HepG2 (cell line): ENCODE data around the gene PTCD1. TPM values are rescaled to one million over a fixed set of nuclear protein-coding genes. Genes with fewer than 3 reads are reported as not detected.

Source experiments
- ARHGAP35 ChIP-seq: sonication (generic); formaldehyde crosslinking; IDR thresholded peaks from 2 replicates; pipeline ENCODE4 v1.9.0; 2022; ENCODE audit warnings: mild to moderate bottlenecking, inconsistent platforms, moderate library complexity, missing genetic modification reagents, borderline replicate concordance
- CBX1 ChIP-seq: IDR thresholded peaks from one replicate; pipeline ENCODE4 v1.6.1; 2016; ENCODE audit warnings: antibody characterized with exemption, low read depth
- FLYWCH1 ChIP-seq: sonication (generic); formaldehyde crosslinking; IDR thresholded peaks from 2 replicates; pipeline ENCODE4 v1.8.1; 2023; ENCODE audit warnings: mild to moderate bottlenecking, missing genetic modification reagents
- JDP2 ChIP-seq: sonication (generic); formaldehyde crosslinking; IDR thresholded peaks from 2 replicates; pipeline ENCODE4 v1.8.1; 2022; ENCODE audit warnings: missing genetic modification reagents, borderline replicate concordance
- KDM5A ChIP-seq: fragments of 200-600 bp; sonication (generic); IDR thresholded peaks from 2 replicates; pipeline ENCODE4 v1.7.0; 2018; ENCODE audit warnings: antibody characterized with exemption, mild to moderate bottlenecking, low read length, borderline replicate concordance
- KLF11 ChIP-seq: IDR thresholded peaks from 2 replicates; pipeline ENCODE4 v1.6.1; 2016; ENCODE audit warnings: missing compliant biosample characterization
- MEF2D ChIP-seq: sonication (generic); formaldehyde crosslinking; IDR thresholded peaks from 2 replicates; pipeline ENCODE4 v1.5.1; 2020; ENCODE audit warnings: mild to moderate bottlenecking, missing genetic modification reagents
- NCOA5 ChIP-seq: sonication (generic); formaldehyde crosslinking; IDR thresholded peaks from 2 replicates; pipeline ENCODE4 v1.4.0; 2020; ENCODE audit warnings: missing genetic modification reagents
- NONO ChIP-seq, 2 experiments: fragments of 450-650 bp in 1 of 2; sonication (generic) in 1 of 2; formaldehyde crosslinking in 1 of 2; IDR thresholded peaks in 1 of 2; conservative IDR thresholded peaks in 1 of 2; 2 replicates each; pipeline versions ENCODE4 v1.6.1 to v1.8.0; 2017 to 2022; ENCODE audit warnings: mild to moderate bottlenecking in 1 of 2, missing genetic modification reagents in 1 of 2, moderate library complexity in 1 of 2
- RFXANK ChIP-seq: IDR thresholded peaks from 2 replicates; pipeline ENCODE4 v1.6.1; 2016
- SMC3 ChIP-seq: IDR thresholded peaks from 2 replicates; pipeline ENCODE4 v1.6.1; 2011; ENCODE audit warnings: low read length, improper control_type of control experiment
- TAF1 ChIP-seq: sonication (generic); formaldehyde crosslinking; IDR thresholded peaks from 2 replicates; pipeline ENCODE4 v1.4.0; 2020; ENCODE audit warnings: missing genetic modification reagents
- ZNF20 ChIP-seq: sonication (generic); formaldehyde crosslinking; IDR thresholded peaks from 2 replicates; pipeline ENCODE4 v1.4.0; 2020; ENCODE audit warnings: mild to moderate bottlenecking, moderate library complexity, missing genetic modification reagents
- ZNF235 ChIP-seq: sonication (generic); formaldehyde crosslinking; IDR thresholded peaks from 2 replicates; pipeline ENCODE4 v1.8.1; 2023; ENCODE audit warnings: mild to moderate bottlenecking, missing genetic modification reagents, borderline replicate concordance
- ZNF253 ChIP-seq: sonication (generic); formaldehyde crosslinking; IDR thresholded peaks from 2 replicates; pipeline ENCODE4 v1.8.0; 2022; ENCODE audit warnings: mild to moderate bottlenecking, missing genetic modification reagents, borderline replicate concordance
- ZNF329 ChIP-seq: sonication (generic); formaldehyde crosslinking; IDR thresholded peaks from 2 replicates; pipeline ENCODE4 v1.9.0; 2021; ENCODE audit warnings: low read depth, mild to moderate bottlenecking, missing genetic modification reagents
- ZNF335 ChIP-seq: sonication (generic); formaldehyde crosslinking; IDR thresholded peaks from 2 replicates; pipeline ENCODE4 v1.4.0; 2020; ENCODE audit warnings: missing genetic modification reagents
- ZNF660 ChIP-seq: sonication (generic); formaldehyde crosslinking; IDR thresholded peaks from 2 replicates; pipeline ENCODE4 v1.5.1; 2020; ENCODE audit warnings: mild to moderate bottlenecking, low read depth, missing genetic modification reagents, borderline replicate concordance
- ZNF879 ChIP-seq: sonication (generic); formaldehyde crosslinking; IDR thresholded peaks from 2 replicates; pipeline ENCODE4 v1.8.1; 2023; ENCODE audit warnings: missing genetic modification reagents
- ZSCAN9 ChIP-seq: IDR thresholded peaks from 2 replicates; pipeline ENCODE4 v1.6.1; 2016; ENCODE audit warnings: borderline replicate concordance
- polyA plus RNA-seq, 8 experiments: library from polyadenylated mRNA; depleted of rRNA in 3 of 8; stranded (reverse) in 7 of 8; unstranded in 1 of 8; fragments of >200 nt; fragmentation: Illumina TruSeq in 4 of 8; extraction: Trizol in 4 of 8; gene quantifications; 2 replicates each; pipeline versions ENCODE4 v1.2.1 to v1.2.3, GENCODE V29; 2011 to 2016; ENCODE audit warnings: low read depth in 4 of 8, missing spikeins in 1 of 8, mixed read lengths in 1 of 8; ENCODE audit not compliant: insufficient read depth in 1 of 8
- total RNA-seq, 5 experiments: library from RNA; depleted of rRNA; stranded (reverse); fragments of >200 nt; fragmentation: Illumina TruSeq; extraction: Trizol; gene quantifications; 2 replicates each; pipeline ENCODE4 v1.2.3, GENCODE V29; 2016; ENCODE audit warnings: low read depth in 1 of 5
- TF ChIP-seq, protein P1 (sequence below): IDR thresholded peaks from 2 replicates; pipeline ENCODE4 v1.6.1; 2016; ENCODE audit warnings: control low read depth
- TF ChIP-seq, protein P2 (sequence below): sonication (generic); formaldehyde crosslinking; IDR thresholded peaks from 2 replicates; pipeline ENCODE4 v1.5.0; 2020; ENCODE audit warnings: missing genetic modification reagents
- TF ChIP-seq, protein P3 (sequence below): IDR thresholded peaks from 2 replicates; pipeline ENCODE4 v1.6.1; 2018; ENCODE audit warnings: missing genetic modification reagents, mild to moderate bottlenecking, missing compliant biosample characterization
- TF ChIP-seq, protein P4 (sequence below): IDR thresholded peaks from 2 replicates; pipeline ENCODE4 v1.6.1; 2018; ENCODE audit warnings: missing genetic modification reagents
- TF ChIP-seq, protein P5 (sequence below): sonication (generic); formaldehyde crosslinking; IDR thresholded peaks from 2 replicates; pipeline ENCODE4 v1.5.1; 2020; ENCODE audit warnings: mild to moderate bottlenecking, moderate library complexity, missing genetic modification reagents

Gene PTCD1
- total and polyA plus RNA-seq, 2 of the 13 experiments (the other 11 are each of a cell fraction or from before 2014, with no cell fraction given): 3.0 to 8.4 TPM

DNA sequence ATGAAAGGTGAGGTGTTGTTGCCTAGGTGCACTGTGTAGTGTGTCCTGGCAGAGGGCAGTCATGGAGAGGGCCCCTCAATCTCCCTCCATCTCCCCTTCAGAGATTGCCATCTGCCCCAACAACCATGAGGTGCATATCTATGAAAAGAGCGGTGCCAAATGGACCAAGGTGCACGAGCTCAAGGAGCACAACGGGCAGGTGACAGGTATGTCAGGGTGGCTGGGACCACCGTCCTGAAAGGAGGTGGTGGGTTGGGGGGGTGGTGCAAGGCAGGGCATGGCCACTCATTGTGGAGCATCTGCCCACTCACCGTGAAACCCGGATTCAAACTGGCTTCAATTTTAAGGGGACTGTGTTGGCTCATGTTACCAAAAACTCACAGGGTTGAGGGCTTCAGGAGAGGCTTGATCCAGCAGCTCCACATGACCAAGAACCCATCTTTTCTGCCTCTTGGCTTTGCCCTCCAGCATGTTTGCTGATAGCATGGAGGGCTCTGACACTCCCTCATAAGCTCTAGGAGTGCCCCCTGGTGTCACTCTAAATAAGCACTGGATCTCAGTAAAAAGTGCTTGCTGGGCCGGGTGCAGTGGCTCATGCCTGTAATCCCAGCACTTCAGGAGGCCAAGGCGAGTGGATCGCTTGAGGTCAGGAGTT lies 51.9 kb downstream of the PTCD1 start (continued):
- TF ChIP-seq, protein P1, sequence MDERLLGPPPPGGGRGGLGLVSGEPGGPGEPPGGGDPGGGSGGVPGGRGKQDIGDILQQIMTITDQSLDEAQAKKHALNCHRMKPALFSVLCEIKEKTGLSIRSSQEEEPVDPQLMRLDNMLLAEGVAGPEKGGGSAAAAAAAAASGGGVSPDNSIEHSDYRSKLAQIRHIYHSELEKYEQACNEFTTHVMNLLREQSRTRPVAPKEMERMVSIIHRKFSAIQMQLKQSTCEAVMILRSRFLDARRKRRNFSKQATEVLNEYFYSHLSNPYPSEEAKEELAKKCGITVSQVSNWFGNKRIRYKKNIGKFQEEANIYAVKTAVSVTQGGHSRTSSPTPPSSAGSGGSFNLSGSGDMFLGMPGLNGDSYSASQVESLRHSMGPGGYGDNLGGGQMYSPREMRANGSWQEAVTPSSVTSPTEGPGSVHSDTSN (CRISPR knock-in tag): no peak
- no peak for TF ChIP-seq RFXANK
- TF ChIP-seq, protein P2, sequence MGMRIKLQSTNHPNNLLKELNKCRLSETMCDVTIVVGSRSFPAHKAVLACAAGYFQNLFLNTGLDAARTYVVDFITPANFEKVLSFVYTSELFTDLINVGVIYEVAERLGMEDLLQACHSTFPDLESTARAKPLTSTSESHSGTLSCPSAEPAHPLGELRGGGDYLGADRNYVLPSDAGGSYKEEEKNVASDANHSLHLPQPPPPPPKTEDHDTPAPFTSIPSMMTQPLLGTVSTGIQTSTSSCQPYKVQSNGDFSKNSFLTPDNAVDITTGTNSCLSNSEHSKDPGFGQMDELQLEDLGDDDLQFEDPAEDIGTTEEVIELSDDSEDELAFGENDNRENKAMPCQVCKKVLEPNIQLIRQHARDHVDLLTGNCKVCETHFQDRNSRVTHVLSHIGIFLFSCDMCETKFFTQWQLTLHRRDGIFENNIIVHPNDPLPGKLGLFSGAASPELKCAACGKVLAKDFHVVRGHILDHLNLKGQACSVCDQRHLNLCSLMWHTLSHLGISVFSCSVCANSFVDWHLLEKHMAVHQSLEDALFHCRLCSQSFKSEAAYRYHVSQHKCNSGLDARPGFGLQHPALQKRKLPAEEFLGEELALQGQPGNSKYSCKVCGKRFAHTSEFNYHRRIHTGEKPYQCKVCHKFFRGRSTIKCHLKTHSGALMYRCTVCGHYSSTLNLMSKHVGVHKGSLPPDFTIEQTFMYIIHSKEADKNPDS (CRISPR knock-in tag): no peak
- no peak for TF ChIP-seq KDM5A
- TF ChIP-seq ZNF329 (CRISPR knock-in tag): peak; percentile 100
- TF ChIP-seq ZNF335 (CRISPR knock-in tag): 0 out of 2 replicates have a peak, but pooled peaks have one; percentile 31
- TF ChIP-seq MEF2D: no peak
- TF ChIP-seq ZNF660: no peak
- no peak for TF ChIP-seq JDP2 (CRISPR knock-in tag)
- TF ChIP-seq SMC3: peak; percentile 75
- TF ChIP-seq ZNF20 (CRISPR knock-in tag): no peak
- TF ChIP-seq, protein P3, sequence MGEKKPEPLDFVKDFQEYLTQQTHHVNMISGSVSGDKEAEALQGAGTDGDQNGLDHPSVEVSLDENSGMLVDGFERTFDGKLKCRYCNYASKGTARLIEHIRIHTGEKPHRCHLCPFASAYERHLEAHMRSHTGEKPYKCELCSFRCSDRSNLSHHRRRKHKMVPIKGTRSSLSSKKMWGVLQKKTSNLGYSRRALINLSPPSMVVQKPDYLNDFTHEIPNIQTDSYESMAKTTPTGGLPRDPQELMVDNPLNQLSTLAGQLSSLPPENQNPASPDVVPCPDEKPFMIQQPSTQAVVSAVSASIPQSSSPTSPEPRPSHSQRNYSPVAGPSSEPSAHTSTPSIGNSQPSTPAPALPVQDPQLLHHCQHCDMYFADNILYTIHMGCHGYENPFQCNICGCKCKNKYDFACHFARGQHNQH: 0 out of 2 replicates have a peak, but pooled peaks have one; percentile 35
- no peak for TF ChIP-seq ZNF253
- TF ChIP-seq TAF1: no peak
- TF ChIP-seq, protein P4, sequence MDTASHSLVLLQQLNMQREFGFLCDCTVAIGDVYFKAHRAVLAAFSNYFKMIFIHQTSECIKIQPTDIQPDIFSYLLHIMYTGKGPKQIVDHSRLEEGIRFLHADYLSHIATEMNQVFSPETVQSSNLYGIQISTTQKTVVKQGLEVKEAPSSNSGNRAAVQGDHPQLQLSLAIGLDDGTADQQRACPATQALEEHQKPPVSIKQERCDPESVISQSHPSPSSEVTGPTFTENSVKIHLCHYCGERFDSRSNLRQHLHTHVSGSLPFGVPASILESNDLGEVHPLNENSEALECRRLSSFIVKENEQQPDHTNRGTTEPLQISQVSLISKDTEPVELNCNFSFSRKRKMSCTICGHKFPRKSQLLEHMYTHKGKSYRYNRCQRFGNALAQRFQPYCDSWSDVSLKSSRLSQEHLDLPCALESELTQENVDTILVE (CRISPR knock-in tag): no peak
- TF ChIP-seq CBX1: no peak
- no peak for TF ChIP-seq ZSCAN9 (CRISPR knock-in tag)
- no peak for TF ChIP-seq FLYWCH1 (CRISPR knock-in tag)
- TF ChIP-seq, protein P5, sequence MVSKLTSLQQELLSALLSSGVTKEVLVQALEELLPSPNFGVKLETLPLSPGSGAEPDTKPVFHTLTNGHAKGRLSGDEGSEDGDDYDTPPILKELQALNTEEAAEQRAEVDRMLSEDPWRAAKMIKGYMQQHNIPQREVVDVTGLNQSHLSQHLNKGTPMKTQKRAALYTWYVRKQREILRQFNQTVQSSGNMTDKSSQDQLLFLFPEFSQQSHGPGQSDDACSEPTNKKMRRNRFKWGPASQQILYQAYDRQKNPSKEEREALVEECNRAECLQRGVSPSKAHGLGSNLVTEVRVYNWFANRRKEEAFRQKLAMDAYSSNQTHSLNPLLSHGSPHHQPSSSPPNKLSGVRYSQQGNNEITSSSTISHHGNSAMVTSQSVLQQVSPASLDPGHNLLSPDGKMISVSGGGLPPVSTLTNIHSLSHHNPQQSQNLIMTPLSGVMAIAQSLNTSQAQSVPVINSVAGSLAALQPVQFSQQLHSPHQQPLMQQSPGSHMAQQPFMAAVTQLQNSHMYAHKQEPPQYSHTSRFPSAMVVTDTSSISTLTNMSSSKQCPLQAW (CRISPR knock-in tag): 0 out of 2 replicates have a peak, but pooled peaks have one; percentile 35
- no peak for TF ChIP-seq KLF11 (CRISPR knock-in tag)
- no peak for TF ChIP-seq NCOA5 (CRISPR knock-in tag)
- no peak for TF ChIP-seq NONO (IDR thresholded peaks at IDR 0.05)
- peak; percentile 41; the same call in 1 of the 2 replicates for TF ChIP-seq NONO (CRISPR knock-in tag; conservative IDR thresholded peaks at IDR 0.05)
- no peak for TF ChIP-seq ZNF235 (CRISPR knock-in tag)
- no peak for TF ChIP-seq ARHGAP35
- TF ChIP-seq ZNF879 (CRISPR knock-in tag): no peak
